SK-N-SH treated with all-trans-retinoic acid at 6 μM for 48 hours (cell line): ENCODE data around the gene CHST11.

Source experiments
- ATAC-seq: fragments of 200-7000 bp; cut with Tn5 transposase; 3 replicates; pipeline ENCODE4 v1.9.1; 2020; ENCODE audit warnings: mild to moderate bottlenecking, moderate library complexity
- ARNTL ChIP-seq: fragments of 450-650 bp; formaldehyde crosslinking; IDR thresholded peaks from 2 replicates; pipeline ENCODE4 v1.5.0; 2020; ENCODE audit warnings: low read depth, mild to moderate bottlenecking, moderate library complexity, borderline replicate concordance
- BACH2 ChIP-seq: fragments of 250-450 bp; sonication (Bioruptor Pico); IDR thresholded peaks from 2 replicates; pipeline ENCODE4 v1.9.0; 2021; ENCODE audit warnings: mild to moderate bottlenecking, borderline replicate concordance
- CSDC2 ChIP-seq: fragments of 250-450 bp; sonication (Bioruptor Pico); IDR thresholded peaks from 2 replicates; pipeline ENCODE4 v1.5.0; 2020; ENCODE audit warnings: mild to moderate bottlenecking, moderate library complexity
- CSRNP3 ChIP-seq: fragments of 250-450 bp; sonication (Bioruptor Pico); IDR thresholded peaks from 2 replicates; pipeline ENCODE4 v1.5.1; 2021; ENCODE audit warnings: mild to moderate bottlenecking, moderate library complexity
- ESRRG ChIP-seq: fragments of 250-450 bp; sonication (Bioruptor Pico); IDR thresholded peaks from 2 replicates; pipeline ENCODE4 v1.6.1; 2021; ENCODE audit warnings: mild to moderate bottlenecking
- GLIS3 ChIP-seq: fragments of 250-450 bp; sonication (Bioruptor Pico); IDR thresholded peaks from 2 replicates; pipeline ENCODE4 v1.5.0; 2020; ENCODE audit warnings: mild to moderate bottlenecking, moderate library complexity
- ISL1 ChIP-seq: fragments of 250-450 bp; sonication (Bioruptor Pico); IDR thresholded peaks from 2 replicates; pipeline ENCODE4 v2.1.2; 2022; ENCODE audit warnings: mild to moderate bottlenecking, moderate library complexity
- OSR1 ChIP-seq: fragments of 250-450 bp; sonication (Bioruptor Pico); IDR thresholded peaks from 2 replicates; pipeline ENCODE4 v1.8.0; 2022; ENCODE audit warnings: moderate library complexity, mild to moderate bottlenecking, inconsistent platforms
- PATZ1 ChIP-seq: fragments of 250-450 bp; sonication (Bioruptor Pico); IDR thresholded peaks from 2 replicates; pipeline ENCODE4 v1.8.0; 2020; ENCODE audit warnings: mild to moderate bottlenecking, moderate library complexity, borderline replicate concordance
- POU6F1 ChIP-seq: fragments of 250-450 bp; sonication (Bioruptor Pico); IDR thresholded peaks from 2 replicates; pipeline ENCODE4 v1.8.0; 2021; ENCODE audit warnings: low read depth, mild to moderate bottlenecking, moderate library complexity, borderline replicate concordance
- SNAI2 ChIP-seq: fragments of 250-450 bp; sonication (Bioruptor Pico); IDR thresholded peaks from 2 replicates; pipeline ENCODE4 v1.5.0; 2020; ENCODE audit warnings: mild to moderate bottlenecking, moderate library complexity
- TCF4 ChIP-seq: fragments of 250-450 bp; sonication (Bioruptor Pico); IDR thresholded peaks from 2 replicates; pipeline ENCODE4 v1.8.0; 2021; ENCODE audit warnings: mild to moderate bottlenecking, moderate library complexity, borderline replicate concordance
- TSHZ2 ChIP-seq: fragments of 250-450 bp; sonication (Bioruptor Pico); IDR thresholded peaks from 2 replicates; pipeline ENCODE4 v1.5.0; 2020; ENCODE audit warnings: mild to moderate bottlenecking, moderate library complexity
- ZC3H10 ChIP-seq: fragments of 250-450 bp; sonication (Bioruptor Pico); IDR thresholded peaks from 2 replicates; pipeline ENCODE4 v1.5.1; 2021; ENCODE audit warnings: mild to moderate bottlenecking, moderate library complexity
- ZFP3 ChIP-seq: fragments of 250-450 bp; sonication (Bioruptor Pico); IDR thresholded peaks from 2 replicates; pipeline ENCODE4 v1.5.0; 2020; ENCODE audit warnings: mild to moderate bottlenecking, moderate library complexity
- ZFP30 ChIP-seq: fragments of 450-650 bp; formaldehyde crosslinking; IDR thresholded peaks from 2 replicates; pipeline ENCODE4 v1.5.0; 2022; ENCODE audit warnings: mild to moderate bottlenecking, moderate library complexity
- ZNF565 ChIP-seq: fragments of 450-650 bp; formaldehyde crosslinking; conservative IDR thresholded peaks from 2 replicates; pipeline ENCODE4 v1.5.0; 2020; ENCODE audit warnings: low read depth, mild to moderate bottlenecking, moderate library complexity
- ZNF70 ChIP-seq: fragments of 450-650 bp; formaldehyde crosslinking; IDR thresholded peaks from 2 replicates; pipeline ENCODE4 v1.5.0; 2020; ENCODE audit warnings: mild to moderate bottlenecking, moderate library complexity
- ZNF8 ChIP-seq: fragments of 450-650 bp; formaldehyde crosslinking; IDR thresholded peaks from 2 replicates; pipeline ENCODE4 v1.5.0; 2020; ENCODE audit warnings: mild to moderate bottlenecking, moderate library complexity
- TF ChIP-seq, protein P1 (sequence below): fragments of 250-450 bp; sonication (Bioruptor Pico); IDR thresholded peaks from 2 replicates; pipeline ENCODE4 v1.5.1; 2020; ENCODE audit warnings: low read depth, mild to moderate bottlenecking, moderate library complexity

CHST11 gene

GRCh38 chr12:104425614-104426013 lies 31.1 kb upstream of the CHST11 start:
- no peak for TF ChIP-seq ZFP30 (CRISPR knock-in tag)
- TF ChIP-seq BACH2 (CRISPR knock-in tag): no peak
- no peak for TF ChIP-seq ARNTL
- TF ChIP-seq ZNF70 (CRISPR knock-in tag): no peak
- TF ChIP-seq CSDC2 (CRISPR knock-in tag): no peak
- TF ChIP-seq PATZ1 (CRISPR knock-in tag): no peak
- no peak for TF ChIP-seq TCF4 (CRISPR knock-in tag)
- TF ChIP-seq ZNF565 (CRISPR knock-in tag): no peak
- TF ChIP-seq GLIS3: no peak
- no peak for TF ChIP-seq ZFP3 (CRISPR knock-in tag)
- TF ChIP-seq, protein P1, sequence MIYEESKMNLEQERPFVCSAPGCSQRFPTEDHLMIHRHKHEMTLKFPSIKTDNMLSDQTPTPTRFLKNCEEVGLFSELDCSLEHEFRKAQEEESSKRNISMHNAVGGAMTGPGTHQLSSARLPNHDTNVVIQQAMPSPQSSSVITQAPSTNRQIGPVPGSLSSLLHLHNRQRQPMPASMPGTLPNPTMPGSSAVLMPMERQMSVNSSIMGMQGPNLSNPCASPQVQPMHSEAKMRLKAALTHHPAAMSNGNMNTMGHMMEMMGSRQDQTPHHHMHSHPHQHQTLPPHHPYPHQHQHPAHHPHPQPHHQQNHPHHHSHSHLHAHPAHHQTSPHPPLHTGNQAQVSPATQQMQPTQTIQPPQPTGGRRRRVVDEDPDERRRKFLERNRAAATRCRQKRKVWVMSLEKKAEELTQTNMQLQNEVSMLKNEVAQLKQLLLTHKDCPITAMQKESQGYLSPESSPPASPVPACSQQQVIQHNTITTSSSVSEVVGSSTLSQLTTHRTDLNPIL (CRISPR knock-in tag): no peak
- no peak for TF ChIP-seq ZC3H10 (CRISPR knock-in tag)
- no peak for TF ChIP-seq OSR1
- no peak for ATAC-seq

- peak; percentile 65; the same call in 2 of the 3 replicates for ATAC-seq
- no peak for TF ChIP-seq POU6F1 (CRISPR knock-in tag)
- TF ChIP-seq SNAI2 (CRISPR knock-in tag): no peak
- TF ChIP-seq, protein P1 (CRISPR knock-in tag): no peak
- TF ChIP-seq ESRRG (CRISPR knock-in tag): no peak
- no peak for TF ChIP-seq PATZ1 (CRISPR knock-in tag)
- TF ChIP-seq ZFP30 (CRISPR knock-in tag): no peak
- no peak for TF ChIP-seq BACH2 (CRISPR knock-in tag)
- TF ChIP-seq ISL1 (CRISPR knock-in tag): no peak
- no peak for TF ChIP-seq CSRNP3 (CRISPR knock-in tag)
- no peak for TF ChIP-seq TCF4 (CRISPR knock-in tag)
- TF ChIP-seq ARNTL: no peak
- no peak for TF ChIP-seq CSDC2 (CRISPR knock-in tag)
- TF ChIP-seq ZNF8 (CRISPR knock-in tag): no peak
- no peak for TF ChIP-seq TSHZ2 (CRISPR knock-in tag)
Observed at GRCh38 chr12:104426926-104427546, 29.7 kb upstream of the CHST11 start.
